HepG2 (cell line): ENCODE results near the gene NOM1.

Experiments
- POLR2A ChIP-seq, 2 experiments: IDR thresholded peaks; 2 replicates each; pipeline ENCODE4 v1.6.1; 2011; ENCODE audit warnings: low read depth in 2 of 2, low read length in 2 of 2, mild to moderate bottlenecking in 1 of 2, moderate library complexity in 1 of 2; ENCODE audit not compliant: insufficient read depth in 1 of 2
- RELA ChIP-seq: sonication (generic); formaldehyde crosslinking; IDR thresholded peaks from 2 replicates; pipeline ENCODE4 v1.4.0; 2020; ENCODE audit warnings: missing genetic modification reagents
- SAFB2 ChIP-seq: sonication (generic); formaldehyde crosslinking; IDR thresholded peaks from 2 replicates; pipeline ENCODE4 v1.5.1; 2020; ENCODE audit warnings: missing genetic modification reagents, low read depth, mild to moderate bottlenecking, borderline replicate concordance
- TF ChIP-seq, protein P1 (sequence below): sonication (generic); formaldehyde crosslinking; IDR thresholded peaks from 2 replicates; pipeline ENCODE4 v1.5.0; 2020; ENCODE audit warnings: mild to moderate bottlenecking, missing genetic modification reagents, moderate library complexity

DNA sequence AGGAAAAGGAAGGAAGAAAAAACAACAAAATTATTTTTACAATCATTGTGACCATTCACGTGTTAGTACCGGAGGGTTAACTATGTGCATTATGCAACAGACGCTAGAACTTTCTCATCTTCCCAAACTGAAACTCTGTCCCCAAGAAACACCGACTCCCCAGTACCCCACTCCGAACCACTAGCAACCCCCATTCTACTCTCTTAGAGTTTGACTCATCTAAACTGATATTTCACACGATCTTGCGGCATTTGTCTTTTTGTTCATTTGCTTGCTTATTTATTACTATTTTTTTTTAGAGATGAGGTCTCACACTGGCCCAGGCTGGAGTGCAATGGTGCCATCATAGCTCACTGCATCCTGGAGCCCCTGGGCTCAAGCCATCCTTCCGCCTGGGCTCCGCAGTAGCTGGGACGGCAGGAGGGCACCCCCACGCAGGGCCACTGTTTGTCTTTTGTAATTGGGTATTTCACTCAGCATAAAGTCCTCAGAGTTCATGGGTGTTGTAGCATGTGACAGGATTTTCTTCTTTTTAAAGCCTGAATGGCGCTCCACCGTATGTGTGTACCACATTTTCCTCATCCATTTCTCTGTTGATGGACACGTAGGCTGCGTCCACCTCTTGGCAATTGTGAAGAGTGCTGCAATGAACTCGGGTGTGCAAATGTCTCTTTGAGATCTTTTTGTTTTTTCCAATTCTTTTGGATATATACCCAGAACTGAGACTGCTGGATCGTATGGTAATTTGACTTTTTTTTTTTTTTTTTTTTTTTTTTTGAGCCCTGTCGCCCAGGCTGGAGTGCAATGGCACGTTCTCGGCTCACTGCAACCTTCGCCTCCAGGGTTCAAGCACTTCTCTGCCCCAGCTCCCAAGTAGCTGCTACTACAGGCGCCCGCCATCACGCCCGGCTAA lies 51.5 kb downstream of the NOM1 start:
- TF ChIP-seq SAFB2 (CRISPR knock-in tag) (no peak), POLR2A (IDR thresholded peaks at IDR 0.05; ENCODE audit: insufficient read depth in 1 of 2, low read depth in 2 of 2, low read length in 2 of 2) (no peak), RELA (CRISPR knock-in tag) (no peak)
- TF ChIP-seq, protein P1, sequence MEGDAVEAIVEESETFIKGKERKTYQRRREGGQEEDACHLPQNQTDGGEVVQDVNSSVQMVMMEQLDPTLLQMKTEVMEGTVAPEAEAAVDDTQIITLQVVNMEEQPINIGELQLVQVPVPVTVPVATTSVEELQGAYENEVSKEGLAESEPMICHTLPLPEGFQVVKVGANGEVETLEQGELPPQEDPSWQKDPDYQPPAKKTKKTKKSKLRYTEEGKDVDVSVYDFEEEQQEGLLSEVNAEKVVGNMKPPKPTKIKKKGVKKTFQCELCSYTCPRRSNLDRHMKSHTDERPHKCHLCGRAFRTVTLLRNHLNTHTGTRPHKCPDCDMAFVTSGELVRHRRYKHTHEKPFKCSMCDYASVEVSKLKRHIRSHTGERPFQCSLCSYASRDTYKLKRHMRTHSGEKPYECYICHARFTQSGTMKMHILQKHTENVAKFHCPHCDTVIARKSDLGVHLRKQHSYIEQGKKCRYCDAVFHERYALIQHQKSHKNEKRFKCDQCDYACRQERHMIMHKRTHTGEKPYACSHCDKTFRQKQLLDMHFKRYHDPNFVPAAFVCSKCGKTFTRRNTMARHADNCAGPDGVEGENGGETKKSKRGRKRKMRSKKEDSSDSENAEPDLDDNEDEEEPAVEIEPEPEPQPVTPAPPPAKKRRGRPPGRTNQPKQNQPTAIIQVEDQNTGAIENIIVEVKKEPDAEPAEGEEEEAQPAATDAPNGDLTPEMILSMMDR (CRISPR knock-in tag): no peak
